Activated CD4-positive, alpha-beta T cell treated with anti-CD3 and anti-CD28 coated beads for 4 hours (primary cell): ENCODE data around the gene ALOX15B.
"Not testable (repeated sequence)": the region's sequence is repeated elsewhere in the genome, so short reads cannot be mapped to it uniquely, and the experiment has no call there.

Experiments used
- DNase-seq, 2 donors: peaks; one replicate each; pipeline ENCODE4 v3.0.0-alpha.2; 2020

Gene ALOX15B

GRCh38 chr17:8062807-8063483, 24.1 kb downstream of the ALOX15B start:
- no peak for DNase-seq

- no peak for DNase-seq
These were observed 25.1 kb downstream of the ALOX15B start for GRCh38 chr17:8063761-8064534.

- DNase-seq, result no peak
These were observed 25.7 kb downstream of the ALOX15B start for GRCh38 chr17:8064561-8065019.

GRCh38 chr17:8066841-8067775, 28.2 kb downstream of the ALOX15B start:
- no peak for DNase-seq

- no peak for DNase-seq
These were observed 28.9 kb downstream of the ALOX15B start for GRCh38 chr17:8067806-8068205.

GRCh38 chr17:8068736-8069586, 30.1 kb downstream of the ALOX15B start:
- no peak for DNase-seq

- no peak for DNase-seq
These were observed 30.7 kb downstream of the ALOX15B start for GRCh38 chr17:8069587-8069860.

- DNase-seq, result no peak
These were observed 32.6 kb downstream of the ALOX15B start for GRCh38 chr17:8071496-8071895.

GRCh38 chr17:8072341-8072728, 33.5 kb downstream of the ALOX15B start:
- no peak for DNase-seq

GRCh38 chr17:8072729-8073461, 34.0 kb downstream of the ALOX15B start:
- DNase-seq, result peak; percentile 41 to 44

- DNase-seq, result peak; percentile 87 to 88
These were observed 35.0 kb downstream of the ALOX15B start for GRCh38 chr17:8073627-8074484.

- DNase-seq, result no peak
These were observed 35.7 kb downstream of the ALOX15B start for GRCh38 chr17:8074554-8074953.

- DNase-seq, result no peak
These were observed 36.2 kb downstream of the ALOX15B start for GRCh38 chr17:8075081-8075480.

GRCh38 chr17:8075574-8076342, 36.9 kb downstream of the ALOX15B start:
- no peak for DNase-seq

GRCh38 chr17:8076502-8077266, 37.8 kb downstream of the ALOX15B start:
- no peak for DNase-seq

- DNase-seq, result not testable (repeated sequence)
These were observed 39.1 kb downstream of the ALOX15B start for GRCh38 chr17:8077939-8078338.

- DNase-seq, result peak; percentile 75 to 78
These were observed 40.7 kb downstream of the ALOX15B start for GRCh38 chr17:8079291-8080207.

GRCh38 chr17:8080208-8080798, 41.4 kb downstream of the ALOX15B start:
- DNase-seq, result no peak
